Uterus (tissue), 2 donors: Measurements from ENCODE around the gene TTC7B.

Experiments
- POLR2A ChIP-seq, 2 donors: fragments of 450-650 bp; IDR thresholded peaks; one replicate each; pipeline ENCODE4 v1.6.1; 2016; ENCODE audit warnings: antibody characterized with exemption in 2 of 2, mild to moderate bottlenecking in 1 of 2, moderate library complexity in 1 of 2
- TF ChIP-seq, protein P1 (sequence below), 4 experiments: fragments of 200-600 bp in 2 of 4; fragments of 450-650 bp in 2 of 4; sonication (generic) in 2 of 4; IDR thresholded peaks; one replicate each; pipeline ENCODE4 v1.5.1; 2016 to 2019; ENCODE audit warnings: antibody characterized with exemption in 4 of 4, mild to moderate bottlenecking in 2 of 4, moderate library complexity in 1 of 4

DNA sequence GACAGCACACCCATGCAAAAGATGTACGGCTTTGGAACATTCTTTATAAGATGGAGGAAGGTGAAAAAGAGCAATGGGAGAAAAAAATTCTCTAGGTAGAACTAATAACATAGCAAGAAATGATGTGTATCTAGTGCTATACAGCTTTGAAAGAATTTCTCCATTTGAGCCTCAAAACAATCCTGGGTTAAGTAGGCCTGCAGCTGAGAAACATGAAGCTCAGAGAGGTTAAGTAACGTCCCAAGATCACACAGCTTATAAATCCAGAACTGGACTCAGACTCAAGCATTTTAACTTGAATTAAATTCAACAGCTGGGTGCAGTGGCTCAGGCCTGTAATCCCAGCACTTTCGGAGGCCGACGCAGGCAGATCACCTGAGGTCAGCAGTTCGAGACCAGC, 32.9 kb downstream of the TTC7B start:
- TF ChIP-seq, protein P1, sequence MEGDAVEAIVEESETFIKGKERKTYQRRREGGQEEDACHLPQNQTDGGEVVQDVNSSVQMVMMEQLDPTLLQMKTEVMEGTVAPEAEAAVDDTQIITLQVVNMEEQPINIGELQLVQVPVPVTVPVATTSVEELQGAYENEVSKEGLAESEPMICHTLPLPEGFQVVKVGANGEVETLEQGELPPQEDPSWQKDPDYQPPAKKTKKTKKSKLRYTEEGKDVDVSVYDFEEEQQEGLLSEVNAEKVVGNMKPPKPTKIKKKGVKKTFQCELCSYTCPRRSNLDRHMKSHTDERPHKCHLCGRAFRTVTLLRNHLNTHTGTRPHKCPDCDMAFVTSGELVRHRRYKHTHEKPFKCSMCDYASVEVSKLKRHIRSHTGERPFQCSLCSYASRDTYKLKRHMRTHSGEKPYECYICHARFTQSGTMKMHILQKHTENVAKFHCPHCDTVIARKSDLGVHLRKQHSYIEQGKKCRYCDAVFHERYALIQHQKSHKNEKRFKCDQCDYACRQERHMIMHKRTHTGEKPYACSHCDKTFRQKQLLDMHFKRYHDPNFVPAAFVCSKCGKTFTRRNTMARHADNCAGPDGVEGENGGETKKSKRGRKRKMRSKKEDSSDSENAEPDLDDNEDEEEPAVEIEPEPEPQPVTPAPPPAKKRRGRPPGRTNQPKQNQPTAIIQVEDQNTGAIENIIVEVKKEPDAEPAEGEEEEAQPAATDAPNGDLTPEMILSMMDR (IDR thresholded peaks at IDR 0.05) = no peak
- no peak for TF ChIP-seq POLR2A (IDR thresholded peaks at IDR 0.05)
